C4-2B (cell line): ENCODE measurements around the gene TRNT1.
A peak's percentile ranks its signal among the peaks of the same experiment; 100 is the strongest.

Experiments
- H3K27ac ChIP-seq: fragments of 450-650 bp; 2 replicates; pipeline ENCODE4 v1.5.1; 2017
- ZFX ChIP-seq: fragments of 450-650 bp; IDR thresholded peaks from 2 replicates; pipeline ENCODE4 v1.6.1; 2017
- TF ChIP-seq, protein P1 (sequence below): fragments of 450-650 bp; conservative IDR thresholded peaks from 2 replicates; pipeline ENCODE4 v1.5.1; 2017; ENCODE audit warnings: mild to moderate bottlenecking

The TRNT1 gene

DNA sequence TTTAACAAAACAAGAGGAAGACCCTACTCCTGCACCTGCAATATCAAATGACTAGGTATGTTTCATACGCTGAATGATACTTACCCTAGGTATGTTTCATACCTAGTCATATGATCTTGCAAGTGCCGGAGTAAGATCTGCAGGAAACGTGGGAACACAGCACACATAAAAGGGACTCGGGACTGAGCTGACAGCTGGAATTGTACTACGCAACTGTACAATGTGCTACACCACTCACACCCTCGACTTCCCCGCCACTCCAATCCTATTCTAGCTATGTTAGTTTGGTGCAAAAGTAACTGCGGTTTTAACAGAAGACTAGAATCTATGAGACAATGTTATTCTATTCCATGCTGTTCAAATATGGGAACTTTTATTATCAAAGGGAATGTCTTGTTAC, 30.7 kb downstream of the TRNT1 start:
- no peak overlapping the region for H3K27ac ChIP-seq
- TF ChIP-seq, protein P1, sequence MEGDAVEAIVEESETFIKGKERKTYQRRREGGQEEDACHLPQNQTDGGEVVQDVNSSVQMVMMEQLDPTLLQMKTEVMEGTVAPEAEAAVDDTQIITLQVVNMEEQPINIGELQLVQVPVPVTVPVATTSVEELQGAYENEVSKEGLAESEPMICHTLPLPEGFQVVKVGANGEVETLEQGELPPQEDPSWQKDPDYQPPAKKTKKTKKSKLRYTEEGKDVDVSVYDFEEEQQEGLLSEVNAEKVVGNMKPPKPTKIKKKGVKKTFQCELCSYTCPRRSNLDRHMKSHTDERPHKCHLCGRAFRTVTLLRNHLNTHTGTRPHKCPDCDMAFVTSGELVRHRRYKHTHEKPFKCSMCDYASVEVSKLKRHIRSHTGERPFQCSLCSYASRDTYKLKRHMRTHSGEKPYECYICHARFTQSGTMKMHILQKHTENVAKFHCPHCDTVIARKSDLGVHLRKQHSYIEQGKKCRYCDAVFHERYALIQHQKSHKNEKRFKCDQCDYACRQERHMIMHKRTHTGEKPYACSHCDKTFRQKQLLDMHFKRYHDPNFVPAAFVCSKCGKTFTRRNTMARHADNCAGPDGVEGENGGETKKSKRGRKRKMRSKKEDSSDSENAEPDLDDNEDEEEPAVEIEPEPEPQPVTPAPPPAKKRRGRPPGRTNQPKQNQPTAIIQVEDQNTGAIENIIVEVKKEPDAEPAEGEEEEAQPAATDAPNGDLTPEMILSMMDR, result no peak
- no peak for TF ChIP-seq ZFX

DNA sequence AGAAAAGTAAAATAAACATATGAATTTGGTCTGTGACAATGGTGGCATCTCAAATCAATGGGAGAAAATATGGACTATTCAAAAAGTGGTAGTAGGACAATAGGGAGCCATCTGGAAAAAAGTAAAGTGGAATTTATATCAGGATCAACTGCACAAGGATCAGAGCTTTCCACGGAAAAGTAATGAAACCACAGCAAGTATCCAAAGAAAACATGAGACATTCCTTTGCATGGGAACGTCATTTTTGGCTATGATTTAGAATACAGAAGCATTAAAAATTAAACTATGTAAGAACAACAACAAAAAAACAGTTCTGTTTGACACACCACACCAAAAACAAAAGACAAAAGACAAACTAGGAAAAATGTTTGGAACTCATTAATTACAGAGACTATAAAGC, 34.1 kb downstream of the TRNT1 start:
- TF ChIP-seq, protein P1, result no peak
- no peak for TF ChIP-seq ZFX
- no peak overlapping the region for H3K27ac ChIP-seq

DNA sequence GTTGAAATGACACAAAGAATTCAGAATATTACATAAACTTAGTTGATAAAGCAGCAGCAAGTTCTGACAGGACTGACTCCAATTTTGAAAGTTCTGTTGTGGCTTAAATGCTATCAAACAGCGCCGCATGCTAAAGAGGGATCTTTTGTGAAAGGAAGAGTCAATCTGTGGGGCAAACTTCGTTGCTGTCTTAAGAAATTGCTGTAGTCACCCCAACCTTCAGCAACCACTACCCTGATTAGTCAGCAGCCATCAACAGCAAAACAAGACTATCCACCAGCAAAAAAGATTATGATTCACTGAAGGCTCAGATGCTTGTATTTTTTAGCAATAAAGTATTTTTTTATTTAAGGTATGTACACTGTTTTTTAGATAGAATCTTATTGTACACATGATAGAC, 38.5 kb downstream of the TRNT1 start:
- no peak overlapping the region for H3K27ac ChIP-seq
- TF ChIP-seq ZFX, result no peak
- TF ChIP-seq, protein P1, result no peak

DNA sequence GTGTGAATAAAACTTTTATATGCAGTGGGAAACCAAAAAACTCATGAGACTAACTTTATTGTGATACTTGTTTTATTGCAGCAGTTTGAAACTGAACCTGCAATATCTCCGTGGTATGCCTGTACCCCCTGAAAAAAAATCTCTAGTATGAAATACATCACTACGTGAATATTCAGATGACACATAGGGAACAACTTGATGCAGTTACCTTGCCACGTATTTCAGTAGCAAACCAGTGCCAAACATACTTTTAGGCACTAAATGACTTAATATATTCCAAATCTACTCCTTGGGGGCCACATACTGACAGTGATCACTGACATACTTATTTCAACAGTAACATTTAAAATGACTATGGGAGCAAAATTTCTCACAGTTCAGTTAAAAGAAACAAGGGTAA, 38.9 kb downstream of the TRNT1 start:
- H3K27ac ChIP-seq, result no peak overlapping the region
- no peak for TF ChIP-seq ZFX
- TF ChIP-seq, protein P1, result no peak

DNA sequence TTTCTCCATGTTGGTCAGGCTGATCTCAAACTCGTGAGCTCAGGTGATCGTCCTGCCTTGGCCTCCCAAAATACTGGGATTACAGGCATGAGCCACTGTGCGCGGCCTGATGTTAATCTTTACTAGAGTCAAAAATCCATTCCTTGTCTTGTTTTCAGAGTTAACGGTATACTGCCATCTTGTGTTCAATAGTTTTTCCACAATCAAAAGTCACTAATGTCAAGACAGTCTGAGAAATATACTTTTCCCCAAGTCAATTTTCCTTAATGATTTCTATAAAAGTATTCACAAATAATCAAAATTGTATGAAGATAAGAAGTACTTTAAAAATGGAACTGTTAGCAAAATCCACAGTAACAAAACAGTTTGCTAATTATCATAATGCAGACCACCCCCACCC, 44.3 kb downstream of the TRNT1 start:
- H3K27ac ChIP-seq, result no peak overlapping the region
- no peak for TF ChIP-seq ZFX
- TF ChIP-seq, protein P1, result peak; percentile 54

DNA sequence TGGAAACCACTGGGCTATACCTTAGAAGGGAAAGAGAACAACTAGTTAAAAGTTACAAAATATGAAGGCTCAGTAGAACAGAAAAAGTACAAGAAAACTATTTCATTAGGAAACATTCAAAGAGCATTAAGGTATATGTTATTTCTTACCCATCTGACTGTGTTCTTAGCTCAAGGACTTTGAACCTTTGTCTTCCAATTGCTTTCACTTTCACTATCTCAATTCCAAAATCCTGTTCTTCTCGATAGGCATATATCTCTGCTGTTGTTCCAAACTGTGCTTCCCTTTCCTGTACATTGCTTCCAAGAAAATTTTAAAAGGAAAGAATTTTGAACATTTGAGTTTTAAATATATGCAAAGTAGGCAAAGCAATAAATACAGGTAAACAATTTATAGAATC, 45.9 kb downstream of the TRNT1 start:
- no peak overlapping the region for H3K27ac ChIP-seq
- TF ChIP-seq, protein P1, result no peak
- no peak for TF ChIP-seq ZFX

DNA sequence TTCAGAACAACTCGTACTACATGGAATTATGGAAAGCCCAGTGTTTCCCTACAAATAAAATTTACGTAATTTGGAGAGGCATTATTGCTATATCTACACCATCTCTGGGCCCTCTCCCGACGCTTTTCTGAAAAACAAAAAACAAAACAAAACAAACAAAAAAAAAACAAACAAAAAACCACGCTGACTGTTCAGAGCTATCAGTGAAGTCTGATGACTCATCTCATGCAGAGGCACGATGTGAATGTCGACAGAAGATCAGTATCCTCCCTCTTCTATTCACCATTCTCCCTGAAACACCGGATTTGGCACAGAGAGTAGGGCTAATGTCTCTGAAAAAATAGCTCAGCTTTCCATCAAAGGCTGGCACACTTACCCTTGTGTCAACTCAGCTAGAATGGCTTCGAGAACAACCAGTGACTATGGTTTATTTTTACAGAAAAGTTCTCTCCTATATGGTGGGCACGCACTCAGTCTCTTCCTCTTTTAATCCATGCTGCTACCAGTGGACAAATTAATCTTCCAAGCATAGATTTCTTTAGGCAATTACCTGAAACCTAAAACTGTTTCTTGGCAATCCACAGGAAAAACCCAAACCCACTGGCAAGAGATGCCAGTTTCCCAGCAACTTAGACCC, 51.2 kb downstream of the TRNT1 start:
- TF ChIP-seq, protein P1, result no peak
- no peak for TF ChIP-seq ZFX
- no peak overlapping the region for H3K27ac ChIP-seq
